ENCODE measurements around the gene CCL21. TPM values are rescaled to one million over a fixed set of nuclear protein-coding genes. Genes with fewer than 3 reads are reported as not detected.
A peak's percentile ranks its signal among the peaks of the same experiment; 100 is the strongest.

Gene CCL21
- total and polyA plus RNA-seq, 7 experiments from 2014 or later: not detected

DNA sequence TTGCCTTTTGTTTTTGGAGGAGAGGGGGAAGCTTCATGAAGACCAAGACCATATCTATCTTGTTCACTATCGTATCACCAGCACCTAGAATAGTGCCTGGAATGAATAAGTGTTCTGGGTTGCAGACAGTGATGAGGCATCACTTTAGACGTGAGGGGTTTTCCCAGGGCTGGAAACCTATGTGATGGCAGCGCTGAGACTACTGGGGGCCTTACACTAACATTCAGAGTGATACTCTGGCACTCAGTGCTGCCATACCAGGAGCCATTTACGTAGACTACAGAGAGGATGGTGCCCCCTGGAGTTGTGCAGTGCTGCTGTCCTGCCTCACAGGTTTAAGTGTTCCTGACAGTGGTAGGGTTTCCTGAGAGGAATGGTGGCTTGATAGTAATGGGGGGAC, 25.8 kb downstream of the CCL21 start:
- Histone ChIP-seq H3K27me3 (ENCODE audit: control insufficient read depth in 2 of 2, insufficient read depth in 2 of 2, low read length in 2 of 2) (no peaks in the 10 kb centered on the region), H3K9me3 (ENCODE audit: control insufficient read depth in 2 of 3, low read length in 3 of 3) (no peaks in the 10 kb centered on the region), H3K36me3 (ENCODE audit: control insufficient read depth in 2 of 3, insufficient read depth in 3 of 3, low read length in 3 of 3) (no peaks in the 10 kb centered on the region), H3K4me3 (ENCODE audit: low read length) (no peak overlapping the region), H3K27ac (ENCODE audit: low read depth, low read length) (no peak overlapping the region), H3K4me1 (ENCODE audit: control insufficient read depth in 2 of 2, insufficient read depth in 2 of 2, low read length in 2 of 2) (no peaks in the 10 kb centered on the region)
- H3K9me3 Mint-ChIP-seq: no peaks in the 10 kb centered on the region
- peaks cover 0 to 5% (median 2%) of the 10 kb centered on the region in 5 donors for H3K36me3 Mint-ChIP-seq
- H3K27ac Mint-ChIP-seq: no peak overlapping the region
- ChIA-PET CTCF (no interaction called here), POLR2A (no interaction called here)
- ATAC-seq: no peak
- intact Hi-C loops (cut with micrococcal nuclease): no loop called here
- no peaks in the 10 kb centered on the region for H3K4me1 Mint-ChIP-seq
- no peak overlapping the region for H3K4me3 Mint-ChIP-seq
- DNase-seq: no peak
- peaks cover 0 to 7% (median 0%) of the 10 kb centered on the region in 5 donors for H3K27me3 Mint-ChIP-seq

DNA sequence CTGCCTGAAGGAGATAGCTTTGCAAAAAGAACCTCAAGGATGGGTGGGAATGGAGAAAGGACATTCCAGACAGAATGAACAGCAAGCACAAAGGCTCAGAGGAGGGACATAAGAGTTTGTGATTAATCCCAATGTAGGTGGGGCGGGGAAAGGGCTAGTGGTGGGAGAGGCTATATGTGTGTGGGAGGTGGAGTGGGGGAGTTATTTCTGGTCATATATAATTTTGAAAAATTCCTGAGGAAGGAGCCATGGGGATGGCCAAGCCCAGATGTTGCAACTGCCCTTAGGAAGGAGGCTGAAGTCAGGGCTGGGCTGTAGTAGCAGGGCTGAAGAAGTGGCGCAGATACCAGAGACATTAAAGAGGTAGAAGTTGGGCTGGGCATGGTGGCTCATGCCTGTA, 34.1 kb downstream of the CCL21 start:
- Histone ChIP-seq H3K27ac (ENCODE audit: low read depth, low read length) (no peak overlapping the region), H3K36me3 (ENCODE audit: control insufficient read depth in 2 of 3, insufficient read depth in 3 of 3, low read length in 3 of 3) (no peaks in the 10 kb centered on the region), H3K4me3 (ENCODE audit: low read length) (no peak overlapping the region), H3K4me1 (ENCODE audit: control insufficient read depth in 2 of 2, insufficient read depth in 2 of 2, low read length in 2 of 2) (no peaks in the 10 kb centered on the region), H3K9me3 (ENCODE audit: control insufficient read depth in 2 of 3, low read length in 3 of 3) (no peaks in the 10 kb centered on the region), H3K27me3 (ENCODE audit: control insufficient read depth in 2 of 2, insufficient read depth in 2 of 2, low read length in 2 of 2) (no peaks in the 10 kb centered on the region)
- no peak for ATAC-seq
- no peaks in the 10 kb centered on the region for H3K27me3 Mint-ChIP-seq
- DNase-seq: no peak
- peaks cover 0 to 7% (median 4%) of the 10 kb centered on the region in 7 donors for H3K4me1 Mint-ChIP-seq
- intact Hi-C loops (cut with micrococcal nuclease): loop anchor here (1.0 kb wide), 1 partner anchor 26 kb away; no protein-coding TSS in a partner anchor
- CTCF ChIA-PET: interaction anchor here (1.1 to 1.9 kb wide), 3 partner anchors 10 to 27 kb away, joined by 5 to 9 read pairs (median 5); a partner anchor contains a TSS
- POLR2A ChIA-PET: interaction anchor here (1.2 kb wide), 1 partner anchor 38 kb away, joined by 5 read pairs; the partner anchor contains the start of gene SIGMAR1
- H3K36me3 Mint-ChIP-seq: peaks cover 0 to 8% (median 2%) of the 10 kb centered on the region in 5 donors
- no peak overlapping the region for H3K4me3 Mint-ChIP-seq
- H3K27ac Mint-ChIP-seq: no peak overlapping the region
- H3K9me3 Mint-ChIP-seq: peaks cover 0 to 5% (median 2%) of the 10 kb centered on the region in 11 donors

DNA sequence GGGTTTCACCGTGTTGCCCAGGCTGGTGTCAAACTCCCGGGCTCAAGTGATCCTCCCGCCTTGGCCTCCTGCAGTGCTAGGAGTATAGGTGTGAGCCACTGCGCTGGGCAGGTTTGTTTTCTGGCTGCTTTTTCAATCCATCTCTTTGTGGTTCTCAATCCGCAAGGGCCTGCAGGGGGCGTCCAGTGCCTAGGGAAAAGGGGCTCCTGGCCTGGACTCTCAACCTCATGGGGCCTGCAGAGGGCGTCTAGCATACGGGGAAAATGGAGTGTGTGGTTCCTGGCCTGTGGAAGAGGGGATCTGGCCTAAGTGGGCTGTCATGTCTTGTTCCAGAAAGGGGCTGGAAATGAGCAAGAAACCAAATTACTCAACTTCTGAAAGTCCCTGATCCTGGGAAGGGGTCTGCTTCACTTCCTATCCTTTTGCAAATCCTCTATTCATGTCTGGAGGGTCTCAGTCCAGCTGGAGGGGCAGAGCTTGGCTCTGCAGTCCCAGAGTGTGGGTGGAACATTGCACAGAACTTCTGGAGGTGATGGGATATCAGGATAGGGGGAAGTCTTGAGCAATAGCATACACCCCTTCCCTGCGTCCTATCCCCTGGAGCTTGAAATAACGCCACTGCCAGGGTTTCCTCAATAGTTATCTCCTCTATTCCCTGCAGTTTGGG, 34.8 kb downstream of the CCL21 start:
- peaks cover 0 to 7% (median 4%) of the 10 kb centered on the region in 7 donors for H3K4me1 Mint-ChIP-seq
- no peak overlapping the region for H3K4me3 ChIP-seq (ENCODE audit: low read length)
- DNase-seq: peak in 7 of 9 donors; percentile 24 to 53 (median 38)
- H3K27me3 Mint-ChIP-seq: no peaks in the 10 kb centered on the region
- H3K27ac ChIP-seq (ENCODE audit: low read depth, low read length): no peak overlapping the region
- no peak overlapping the region for H3K4me3 Mint-ChIP-seq
- H3K9me3 Mint-ChIP-seq: peaks cover 0 to 10% (median 3%) of the 10 kb centered on the region in 11 donors
- H3K4me1 ChIP-seq (ENCODE audit: control insufficient read depth in 2 of 2, insufficient read depth in 2 of 2, low read length in 2 of 2): no peaks in the 10 kb centered on the region
- peaks cover 0 to 14% (median 4%) of the 10 kb centered on the region in 5 donors for H3K36me3 Mint-ChIP-seq
- no peaks in the 10 kb centered on the region for H3K36me3 ChIP-seq (ENCODE audit: control insufficient read depth in 2 of 3, insufficient read depth in 3 of 3, low read length in 3 of 3)
- intact Hi-C loops (cut with micrococcal nuclease): loop anchor here (1.0 kb wide), 1 partner anchor 27 kb away; no protein-coding TSS in a partner anchor
- ATAC-seq: peak; percentile 90
- ChIA-PET CTCF (interaction anchor here (0.7 to 1.9 kb wide), 4 partner anchors 10 to 28 kb away, joined by 3 to 9 read pairs (median 5); a partner anchor contains a TSS), POLR2A (interaction anchor here (1.2 kb wide), 1 partner anchor 38 kb away, joined by 5 read pairs; the partner anchor contains the start of gene SIGMAR1)
- no peaks in the 10 kb centered on the region for H3K27me3 ChIP-seq (ENCODE audit: control insufficient read depth in 2 of 2, insufficient read depth in 2 of 2, low read length in 2 of 2)
- peak overlapping the region in 2 of 9 donors; percentile 44 to 51 for H3K27ac Mint-ChIP-seq
- H3K9me3 ChIP-seq (ENCODE audit: control insufficient read depth in 2 of 3, low read length in 3 of 3): peaks cover 0 to 4% (median 0%) of the 10 kb centered on the region in 3 experiments

DNA sequence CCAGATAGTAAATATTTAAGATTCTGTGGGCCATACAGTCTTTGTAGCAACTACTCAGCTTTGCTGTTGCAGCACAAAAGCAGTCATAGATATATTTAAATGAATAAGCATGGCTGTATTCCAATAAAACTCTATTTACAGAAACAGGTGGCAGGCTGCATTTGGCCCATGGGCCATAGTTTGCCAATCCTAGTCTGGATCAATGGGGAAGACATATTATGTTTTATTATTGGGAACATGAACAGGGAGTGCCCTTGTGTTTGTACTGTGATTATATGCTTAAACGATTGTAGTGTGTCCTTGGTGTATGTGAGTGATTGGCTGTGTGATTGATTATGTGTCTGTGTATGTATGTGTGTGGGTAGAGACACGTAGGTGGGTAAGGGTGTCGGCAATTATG, 35.5 kb downstream of the CCL21 start:
- H3K27ac Mint-ChIP-seq: no peak overlapping the region

DNA sequence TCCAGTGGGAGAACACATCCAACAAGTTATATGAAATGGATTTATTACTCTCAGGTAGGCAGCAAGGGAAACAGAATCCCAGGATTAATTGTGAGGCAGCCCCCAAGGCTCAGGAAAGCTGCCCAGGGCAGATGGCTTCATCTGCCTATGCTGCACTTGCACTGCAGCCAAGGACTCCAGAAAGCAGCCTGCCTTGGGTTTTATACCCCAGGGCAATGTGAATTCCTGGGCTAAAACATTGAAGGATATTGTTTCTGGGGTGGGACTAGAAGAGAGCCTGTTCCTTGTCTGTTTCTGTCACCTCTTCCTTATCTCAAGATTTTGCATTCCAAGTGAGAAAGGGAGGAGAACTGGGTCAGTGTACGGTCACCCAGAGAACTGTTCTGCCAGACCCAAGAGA, 38.6 kb downstream of the CCL21 start:
- Histone ChIP-seq H3K27ac (ENCODE audit: low read depth, low read length) (no peak overlapping the region), H3K9me3 (ENCODE audit: control insufficient read depth in 2 of 3, low read length in 3 of 3) (peaks cover 0 to 13% (median 0%) of the 10 kb centered on the region in 3 experiments), H3K36me3 (ENCODE audit: control insufficient read depth in 2 of 3, insufficient read depth in 3 of 3, low read length in 3 of 3) (peaks cover 0 to 5% (median 0%) of the 10 kb centered on the region in 3 experiments), H3K4me1 (ENCODE audit: control insufficient read depth in 2 of 2, insufficient read depth in 2 of 2, low read length in 2 of 2) (peaks cover under 1 to 2% of the 10 kb centered on the region in 2 donors), H3K27me3 (ENCODE audit: control insufficient read depth in 2 of 2, insufficient read depth in 2 of 2, low read length in 2 of 2) (no peaks in the 10 kb centered on the region), H3K4me3 (ENCODE audit: low read length) (no peak overlapping the region)
- no peak overlapping the region for H3K4me3 Mint-ChIP-seq
- no peaks in the 10 kb centered on the region for H3K27me3 Mint-ChIP-seq
- CTCF ChIA-PET: no interaction called here
- H3K36me3 Mint-ChIP-seq: peaks cover 0 to 32% (median 21%) of the 10 kb centered on the region in 5 donors
- intact Hi-C loops (cut with micrococcal nuclease): no loop called here
- DNase-seq: no peak
- no peak for ATAC-seq
- H3K4me1 Mint-ChIP-seq: peaks cover 6 to 16% (median 11%) of the 10 kb centered on the region in 7 donors
- peaks cover 0 to 23% (median 13%) of the 10 kb centered on the region in 11 donors for H3K9me3 Mint-ChIP-seq
- H3K27ac Mint-ChIP-seq: no peak overlapping the region
- POLR2A ChIA-PET: interaction anchor here (1.1 kb wide), 1 partner anchor 25 kb away, joined by 3 read pairs; the partner anchor contains the start of gene GALT

More for the DNA sequence above, 35.5 kb downstream of the CCL21 start:
- ChIA-PET POLR2A (no interaction called here), CTCF (interaction anchor here (0.7 to 1.9 kb wide), 4 partner anchors 9 to 28 kb away, joined by 3 to 9 read pairs (median 4); a partner anchor contains a TSS)
- Histone ChIP-seq H3K27ac (ENCODE audit: low read depth, low read length) (no peak overlapping the region), H3K4me3 (ENCODE audit: low read length) (no peak overlapping the region), H3K9me3 (ENCODE audit: control insufficient read depth in 2 of 3, low read length in 3 of 3) (peaks cover 0 to 10% (median 0%) of the 10 kb centered on the region in 3 experiments), H3K4me1 (ENCODE audit: control insufficient read depth in 2 of 2, insufficient read depth in 2 of 2, low read length in 2 of 2) (no peaks in the 10 kb centered on the region), H3K27me3 (ENCODE audit: control insufficient read depth in 2 of 2, insufficient read depth in 2 of 2, low read length in 2 of 2) (no peaks in the 10 kb centered on the region), H3K36me3 (ENCODE audit: control insufficient read depth in 2 of 3, insufficient read depth in 3 of 3, low read length in 3 of 3) (peaks cover 0 to 3% (median 0%) of the 10 kb centered on the region in 3 experiments)
- Mint-ChIP-seq H3K36me3 (peaks cover 0 to 19% (median 8%) of the 10 kb centered on the region in 5 donors), H3K4me1 (peaks cover 0 to 7% (median 4%) of the 10 kb centered on the region in 7 donors), H3K27me3 (no peaks in the 10 kb centered on the region), H3K4me3 (no peak overlapping the region), H3K9me3 (peaks cover 0 to 17% (median 7%) of the 10 kb centered on the region in 11 donors)
- ATAC-seq (no peak), DNase-seq (no peak)
- intact Hi-C loops (cut with micrococcal nuclease): no loop called here

DNA sequence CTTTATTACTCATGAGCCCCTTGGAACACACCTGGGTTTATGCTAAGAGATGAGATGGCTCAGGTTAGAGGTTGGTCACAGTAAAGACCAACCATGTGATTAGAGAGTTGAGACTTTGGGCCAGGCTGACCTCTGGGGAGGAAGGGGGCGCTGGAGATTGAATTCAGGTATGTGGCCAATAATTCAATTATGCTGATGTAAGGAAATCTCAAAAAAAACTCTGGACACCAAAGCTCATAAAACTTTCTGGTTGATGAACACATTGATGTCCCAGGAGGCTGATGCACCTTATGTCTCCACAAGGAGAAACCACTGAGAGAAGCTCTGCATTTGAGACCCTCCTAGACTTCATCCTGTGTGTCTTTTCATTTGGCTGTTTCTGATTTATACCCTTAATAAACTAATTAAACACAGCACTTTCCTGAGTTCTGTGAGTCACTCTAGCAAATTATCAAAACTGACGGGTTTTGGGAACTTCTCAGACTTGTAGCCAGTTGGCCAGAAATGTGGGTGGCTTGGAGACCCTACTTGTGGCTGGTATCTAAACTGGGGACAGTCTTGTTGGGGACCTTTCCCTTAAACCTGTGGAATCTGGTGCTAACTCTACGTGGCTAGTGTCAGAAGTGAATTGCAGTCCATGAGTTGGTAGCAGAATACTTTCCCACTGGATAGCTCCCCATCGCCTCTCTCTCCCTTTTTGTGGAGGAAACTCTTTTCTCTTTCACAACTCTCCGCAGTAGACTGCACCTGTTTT, 40.0 kb downstream of the CCL21 start:
- H3K9me3 Mint-ChIP-seq: peaks cover 0 to 23% (median 13%) of the 10 kb centered on the region in 11 donors
- Histone ChIP-seq H3K9me3 (ENCODE audit: control insufficient read depth in 2 of 3, low read length in 3 of 3) (peaks cover 0 to 13% (median 0%) of the 10 kb centered on the region in 3 experiments), H3K36me3 (ENCODE audit: control insufficient read depth in 2 of 3, insufficient read depth in 3 of 3, low read length in 3 of 3) (peaks cover 0 to 8% (median 0%) of the 10 kb centered on the region in 3 experiments), H3K4me1 (ENCODE audit: control insufficient read depth in 2 of 2, insufficient read depth in 2 of 2, low read length in 2 of 2) (peaks cover 5 to 8% of the 10 kb centered on the region in 2 donors), H3K27ac (ENCODE audit: low read depth, low read length) (no peak overlapping the region), H3K27me3 (ENCODE audit: control insufficient read depth in 2 of 2, insufficient read depth in 2 of 2, low read length in 2 of 2) (no peaks in the 10 kb centered on the region), H3K4me3 (ENCODE audit: low read length) (no peak overlapping the region)
- no peak for DNase-seq
- peaks cover 6 to 21% (median 15%) of the 10 kb centered on the region in 7 donors for H3K4me1 Mint-ChIP-seq
- no peak for ATAC-seq
- intact Hi-C loops (cut with micrococcal nuclease): loop anchor here (5.0 to 10.0 kb wide), 10 partner anchors 317 to 1505 kb away; partner anchors contain the start of genes HINT2 (in 2 of the 2), SPAG8 (in 2 of the 2), UBAP1 (in 2 of the 2) and B4GALT1 (in 1 of the 2)
- ChIA-PET CTCF (no interaction called here), POLR2A (interaction anchor here (1.1 kb wide), 1 partner anchor 24 kb away, joined by 3 read pairs; the partner anchor contains the start of gene GALT)
- H3K27me3 Mint-ChIP-seq: no peaks in the 10 kb centered on the region
- no peak overlapping the region for H3K4me3 Mint-ChIP-seq
- no peak overlapping the region for H3K27ac Mint-ChIP-seq
- peaks cover 0 to 32% (median 21%) of the 10 kb centered on the region in 5 donors for H3K36me3 Mint-ChIP-seq

All from naive thymus-derived CD4-positive, alpha-beta T cell (primary cell).